ENCODE measurements around the gene NLRP14.

The NLRP14 gene, protein sequence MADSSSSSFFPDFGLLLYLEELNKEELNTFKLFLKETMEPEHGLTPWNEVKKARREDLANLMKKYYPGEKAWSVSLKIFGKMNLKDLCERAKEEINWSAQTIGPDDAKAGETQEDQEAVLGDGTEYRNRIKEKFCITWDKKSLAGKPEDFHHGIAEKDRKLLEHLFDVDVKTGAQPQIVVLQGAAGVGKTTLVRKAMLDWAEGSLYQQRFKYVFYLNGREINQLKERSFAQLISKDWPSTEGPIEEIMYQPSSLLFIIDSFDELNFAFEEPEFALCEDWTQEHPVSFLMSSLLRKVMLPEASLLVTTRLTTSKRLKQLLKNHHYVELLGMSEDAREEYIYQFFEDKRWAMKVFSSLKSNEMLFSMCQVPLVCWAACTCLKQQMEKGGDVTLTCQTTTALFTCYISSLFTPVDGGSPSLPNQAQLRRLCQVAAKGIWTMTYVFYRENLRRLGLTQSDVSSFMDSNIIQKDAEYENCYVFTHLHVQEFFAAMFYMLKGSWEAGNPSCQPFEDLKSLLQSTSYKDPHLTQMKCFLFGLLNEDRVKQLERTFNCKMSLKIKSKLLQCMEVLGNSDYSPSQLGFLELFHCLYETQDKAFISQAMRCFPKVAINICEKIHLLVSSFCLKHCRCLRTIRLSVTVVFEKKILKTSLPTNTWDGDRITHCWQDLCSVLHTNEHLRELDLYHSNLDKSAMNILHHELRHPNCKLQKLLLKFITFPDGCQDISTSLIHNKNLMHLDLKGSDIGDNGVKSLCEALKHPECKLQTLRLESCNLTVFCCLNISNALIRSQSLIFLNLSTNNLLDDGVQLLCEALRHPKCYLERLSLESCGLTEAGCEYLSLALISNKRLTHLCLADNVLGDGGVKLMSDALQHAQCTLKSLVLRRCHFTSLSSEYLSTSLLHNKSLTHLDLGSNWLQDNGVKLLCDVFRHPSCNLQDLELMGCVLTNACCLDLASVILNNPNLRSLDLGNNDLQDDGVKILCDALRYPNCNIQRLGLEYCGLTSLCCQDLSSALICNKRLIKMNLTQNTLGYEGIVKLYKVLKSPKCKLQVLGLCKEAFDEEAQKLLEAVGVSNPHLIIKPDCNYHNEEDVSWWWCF

DNA sequence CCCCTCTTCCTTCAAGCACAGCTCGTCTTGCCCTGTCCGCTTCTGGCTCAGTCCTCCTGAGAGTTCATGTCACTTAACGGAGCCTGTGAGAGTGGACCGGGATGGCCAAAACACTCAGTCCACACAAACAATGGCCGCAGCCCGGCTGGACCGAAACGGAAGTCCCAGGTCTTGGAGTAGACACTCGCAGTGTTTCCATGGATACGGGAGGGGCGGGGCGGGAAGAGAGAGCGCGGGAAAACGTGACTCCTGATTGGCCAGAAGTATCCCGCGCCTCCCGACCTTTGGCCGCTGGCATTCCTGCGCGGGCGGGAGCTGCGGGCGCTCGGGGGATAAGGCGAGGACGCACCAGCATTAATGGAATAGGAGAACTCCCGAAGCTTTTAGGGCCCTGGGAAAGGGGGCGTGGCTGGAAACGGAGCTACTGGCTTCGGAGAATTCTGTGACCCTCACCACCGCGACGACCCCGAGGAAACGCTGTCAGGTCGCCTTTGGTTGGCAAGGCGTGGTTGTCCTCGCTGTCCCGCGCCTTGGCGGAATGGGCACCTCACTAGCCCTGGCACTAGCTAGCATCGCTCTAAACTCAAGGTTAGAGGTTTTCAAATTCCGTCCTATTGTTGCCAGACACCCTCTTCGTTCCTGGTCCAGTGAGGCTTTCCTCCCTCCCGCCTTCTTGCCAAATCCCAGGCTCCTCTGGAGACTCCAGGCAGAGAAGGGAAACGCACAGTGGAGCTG, at the start of gene NLRP14, which contains the start of gene ZNF214:
TSS of gene NLRP14 (plus strand) at position 297 of the 735 bp plus-strand sequence. CDS start 18,108 bp downstream, outside the sequence.
TSS of gene ZNF214 (minus strand) at position 164 of the 735 bp plus-strand sequence. CDS start 17,511 bp downstream, outside the sequence.
- Histone ChIP-seq H3K9ac (ENCODE audit: low read depth, low read length) (no peak within 1 kb of the TSS), H4K20me1 (ENCODE audit: insufficient read depth, low read length) (no peaks in the 10 kb centered on the region), H3K27me3 (ENCODE audit: insufficient read depth, low read length, poor library complexity) (no peaks in the 10 kb centered on the region), H3K4me1 (ENCODE audit: insufficient read depth, low read length) (no peaks in the 10 kb centered on the region), H3K27ac (ENCODE audit: low read length) (no peak within 1 kb of the TSS), H3K79me2 (ENCODE audit: insufficient read depth, low read length) (no peaks in the 10 kb centered on the region), H3K4me3 (ENCODE audit: low read depth in 1 of 2, low read length in 2 of 2) (no peak within 1 kb of the TSS), H3K9me3 (ENCODE audit: insufficient read depth, low read length, severe bottlenecking) (no peaks in the 10 kb centered on the region), H3K36me3 (ENCODE audit: insufficient read depth, low read length) (no peaks in the 10 kb centered on the region), H3K4me2 (ENCODE audit: insufficient read depth, low read length) (no peak within 1 kb of the TSS), H2AFZ (ENCODE audit: low read depth, low read length) (no peak within 1 kb of the TSS)
- ATAC-seq (ENCODE audit: insufficient read depth, low read depth) (no peak), DNase-seq (no peak)
- TF ChIP-seq, protein P1, sequence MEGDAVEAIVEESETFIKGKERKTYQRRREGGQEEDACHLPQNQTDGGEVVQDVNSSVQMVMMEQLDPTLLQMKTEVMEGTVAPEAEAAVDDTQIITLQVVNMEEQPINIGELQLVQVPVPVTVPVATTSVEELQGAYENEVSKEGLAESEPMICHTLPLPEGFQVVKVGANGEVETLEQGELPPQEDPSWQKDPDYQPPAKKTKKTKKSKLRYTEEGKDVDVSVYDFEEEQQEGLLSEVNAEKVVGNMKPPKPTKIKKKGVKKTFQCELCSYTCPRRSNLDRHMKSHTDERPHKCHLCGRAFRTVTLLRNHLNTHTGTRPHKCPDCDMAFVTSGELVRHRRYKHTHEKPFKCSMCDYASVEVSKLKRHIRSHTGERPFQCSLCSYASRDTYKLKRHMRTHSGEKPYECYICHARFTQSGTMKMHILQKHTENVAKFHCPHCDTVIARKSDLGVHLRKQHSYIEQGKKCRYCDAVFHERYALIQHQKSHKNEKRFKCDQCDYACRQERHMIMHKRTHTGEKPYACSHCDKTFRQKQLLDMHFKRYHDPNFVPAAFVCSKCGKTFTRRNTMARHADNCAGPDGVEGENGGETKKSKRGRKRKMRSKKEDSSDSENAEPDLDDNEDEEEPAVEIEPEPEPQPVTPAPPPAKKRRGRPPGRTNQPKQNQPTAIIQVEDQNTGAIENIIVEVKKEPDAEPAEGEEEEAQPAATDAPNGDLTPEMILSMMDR (IDR thresholded peaks at IDR 0.05; ENCODE audit: borderline replicate concordance, extremely low read depth, low read length, poor library complexity, severe bottlenecking) = no peak
- no peak for TF ChIP-seq EZH2 (IDR thresholded peaks at IDR 0.05; ENCODE audit: borderline replicate concordance, low read depth, low read length, severe bottlenecking)

DNA sequence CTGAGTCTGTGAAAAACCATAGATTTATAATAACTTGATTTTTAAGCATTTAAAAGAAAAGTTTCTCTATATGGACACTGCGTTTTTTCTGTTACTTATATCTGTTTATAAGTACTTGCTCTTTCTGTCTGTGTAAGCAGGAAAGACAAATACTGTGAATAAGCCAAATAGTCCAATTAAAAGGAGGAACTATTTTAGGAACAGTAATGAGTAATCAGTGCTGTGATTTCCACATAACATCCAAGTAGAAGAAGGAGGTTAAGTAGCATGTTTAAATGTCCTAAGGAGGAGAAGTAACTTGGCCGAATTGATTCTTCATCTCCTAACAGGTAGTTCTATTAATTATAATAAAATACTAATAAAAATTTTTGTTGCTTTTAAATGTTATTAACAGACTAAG, 40.9 kb upstream of the NLRP14 start:
- no peaks in the 10 kb centered on the region for H4K20me1 ChIP-seq (ENCODE audit: insufficient read depth, low read length)
- H2AFZ ChIP-seq (ENCODE audit: low read depth, low read length) = no peak overlapping the region
- no peak for TF ChIP-seq EZH2 (IDR thresholded peaks at IDR 0.05; ENCODE audit: borderline replicate concordance, low read depth, low read length, severe bottlenecking)
- TF ChIP-seq, protein P1 (IDR thresholded peaks at IDR 0.05; ENCODE audit: borderline replicate concordance, extremely low read depth, low read length, poor library complexity, severe bottlenecking) = no peak
- no peak overlapping the region for H3K27ac ChIP-seq (ENCODE audit: low read length)
- H3K4me2 ChIP-seq (ENCODE audit: insufficient read depth, low read length) = no peak overlapping the region
- no peak overlapping the region for H3K9ac ChIP-seq (ENCODE audit: low read depth, low read length)
- ATAC-seq (ENCODE audit: insufficient read depth, low read depth) (no peak), DNase-seq (no peak)
- no peaks in the 10 kb centered on the region for H3K27me3 ChIP-seq (ENCODE audit: insufficient read depth, low read length, poor library complexity)
- no peaks in the 10 kb centered on the region for H3K9me3 ChIP-seq (ENCODE audit: insufficient read depth, low read length, severe bottlenecking)
- H3K4me1 ChIP-seq (ENCODE audit: insufficient read depth, low read length) = no peaks in the 10 kb centered on the region
- H3K4me3 ChIP-seq (ENCODE audit: low read depth in 1 of 2, low read length in 2 of 2) = no peak overlapping the region
- H3K79me2 ChIP-seq (ENCODE audit: insufficient read depth, low read length) = no peaks in the 10 kb centered on the region
- H3K36me3 ChIP-seq (ENCODE audit: insufficient read depth, low read length) = no peaks in the 10 kb centered on the region

DNA sequence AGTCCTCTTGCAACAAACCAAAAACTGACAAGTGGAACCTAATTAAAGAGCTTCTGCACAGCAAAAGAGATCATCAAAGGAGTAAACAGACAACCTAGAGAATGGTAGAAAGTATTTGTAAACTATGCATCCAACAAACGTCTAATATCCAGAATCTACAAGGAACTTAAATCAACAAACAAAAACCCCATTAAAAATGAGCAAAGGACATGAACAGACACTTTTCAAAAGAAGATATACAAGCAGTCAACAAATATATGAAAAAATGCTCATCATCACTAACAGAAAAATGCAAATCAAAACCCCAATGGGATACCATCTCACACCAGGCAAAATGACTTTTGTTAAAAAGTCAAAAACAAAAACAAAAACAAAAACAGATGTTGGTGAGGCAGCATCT, 33.8 kb upstream of the NLRP14 start:
- Histone ChIP-seq H3K9me3 (ENCODE audit: insufficient read depth, low read length, severe bottlenecking) (no peaks in the 10 kb centered on the region), H3K9ac (ENCODE audit: low read depth, low read length) (no peak overlapping the region), H2AFZ (ENCODE audit: low read depth, low read length) (no peak overlapping the region), H3K36me3 (ENCODE audit: insufficient read depth, low read length) (no peaks in the 10 kb centered on the region), H3K4me2 (ENCODE audit: insufficient read depth, low read length) (no peak overlapping the region), H3K27ac (ENCODE audit: low read length) (no peak overlapping the region), H3K4me3 (ENCODE audit: low read depth in 1 of 2, low read length in 2 of 2) (no peak overlapping the region), H3K79me2 (ENCODE audit: insufficient read depth, low read length) (no peaks in the 10 kb centered on the region), H3K27me3 (ENCODE audit: insufficient read depth, low read length, poor library complexity) (no peaks in the 10 kb centered on the region), H3K4me1 (ENCODE audit: insufficient read depth, low read length) (no peaks in the 10 kb centered on the region), H4K20me1 (ENCODE audit: insufficient read depth, low read length) (no peaks in the 10 kb centered on the region)
- ATAC-seq (ENCODE audit: insufficient read depth, low read depth) (no peak), DNase-seq (no peak)
- TF ChIP-seq EZH2 (IDR thresholded peaks at IDR 0.05; ENCODE audit: borderline replicate concordance, low read depth, low read length, severe bottlenecking) = no peak
- TF ChIP-seq, protein P1 (IDR thresholded peaks at IDR 0.05; ENCODE audit: borderline replicate concordance, extremely low read depth, low read length, poor library complexity, severe bottlenecking) = no peak

Measured in DND-41 (cell line).